ENCODE data around the gene CRB1.

CRB1 gene

GRCh38 chr1:197526736-197527371 lies 258.8 kb downstream of the CRB1 start:
- DNase-seq (ENCODE audit: low read depth) = peak; percentile 9

Data from stromal cell of bone marrow (primary cell).